Epithelial cell of proximal tubule (primary cell): ENCODE results near the gene NHERF1. TPM values are rescaled to one million over a fixed set of nuclear protein-coding genes. Genes with fewer than 3 reads are reported as not detected.

Source experiments
- DNase-seq: peaks from one replicate; pipeline ENCODE4 v3.0.0-alpha.2; 2011; ENCODE audit warnings: low read depth
- H3K4me3 ChIP-seq: 2 replicates; pipeline ENCODE4 v1.5.1; 2011; ENCODE audit warnings: low read depth, mild to moderate bottlenecking, low read length
- total RNA-seq: library from RNA; depleted of rRNA; stranded (reverse); fragments of >200 nt; gene quantifications from 2 replicates; pipeline ENCODE4 v1.2.3, GENCODE V29; 2015
- TF ChIP-seq, protein P1 (sequence below): conservative IDR thresholded peaks from 2 replicates; pipeline ENCODE4 v1.5.1; 2012; ENCODE audit warnings: low read depth, mild to moderate bottlenecking, low read length

Gene NHERF1
- total RNA-seq, 1 donor from 2014 or later = 45.1 TPM

DNA sequence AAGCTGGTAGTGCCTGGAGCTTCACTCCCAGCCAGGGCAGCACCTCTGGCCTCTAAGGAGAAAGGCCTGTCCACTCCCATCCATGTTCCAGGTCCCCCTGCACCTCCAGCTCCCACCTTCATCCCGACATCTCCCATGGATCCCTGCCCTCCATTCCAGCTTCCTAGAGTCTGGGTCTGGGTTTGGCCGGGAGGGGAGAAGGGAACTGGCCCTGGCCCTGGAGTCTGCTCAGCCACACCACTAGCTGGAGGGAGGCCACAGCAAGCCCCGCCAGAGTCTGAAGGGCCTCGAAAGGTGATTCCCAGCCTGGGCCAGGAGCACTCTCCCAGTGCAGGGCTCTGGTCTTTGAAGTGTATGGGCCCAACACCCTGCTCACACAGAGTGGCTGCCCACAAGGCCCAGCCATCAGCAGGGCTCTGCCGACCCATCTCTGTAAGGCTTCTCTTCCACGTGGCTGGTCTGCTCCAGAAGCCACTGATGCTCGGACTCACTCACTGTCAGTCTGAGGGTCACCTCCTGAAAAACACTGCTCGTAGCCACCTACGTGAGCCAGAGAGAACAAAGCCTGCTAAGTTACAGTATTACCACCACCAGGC is 23.0 kb downstream of the NHERF1 start:
- DNase-seq = no peak
- TF ChIP-seq, protein P1, sequence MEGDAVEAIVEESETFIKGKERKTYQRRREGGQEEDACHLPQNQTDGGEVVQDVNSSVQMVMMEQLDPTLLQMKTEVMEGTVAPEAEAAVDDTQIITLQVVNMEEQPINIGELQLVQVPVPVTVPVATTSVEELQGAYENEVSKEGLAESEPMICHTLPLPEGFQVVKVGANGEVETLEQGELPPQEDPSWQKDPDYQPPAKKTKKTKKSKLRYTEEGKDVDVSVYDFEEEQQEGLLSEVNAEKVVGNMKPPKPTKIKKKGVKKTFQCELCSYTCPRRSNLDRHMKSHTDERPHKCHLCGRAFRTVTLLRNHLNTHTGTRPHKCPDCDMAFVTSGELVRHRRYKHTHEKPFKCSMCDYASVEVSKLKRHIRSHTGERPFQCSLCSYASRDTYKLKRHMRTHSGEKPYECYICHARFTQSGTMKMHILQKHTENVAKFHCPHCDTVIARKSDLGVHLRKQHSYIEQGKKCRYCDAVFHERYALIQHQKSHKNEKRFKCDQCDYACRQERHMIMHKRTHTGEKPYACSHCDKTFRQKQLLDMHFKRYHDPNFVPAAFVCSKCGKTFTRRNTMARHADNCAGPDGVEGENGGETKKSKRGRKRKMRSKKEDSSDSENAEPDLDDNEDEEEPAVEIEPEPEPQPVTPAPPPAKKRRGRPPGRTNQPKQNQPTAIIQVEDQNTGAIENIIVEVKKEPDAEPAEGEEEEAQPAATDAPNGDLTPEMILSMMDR = no peak
- no peak overlapping the region for H3K4me3 ChIP-seq

DNA sequence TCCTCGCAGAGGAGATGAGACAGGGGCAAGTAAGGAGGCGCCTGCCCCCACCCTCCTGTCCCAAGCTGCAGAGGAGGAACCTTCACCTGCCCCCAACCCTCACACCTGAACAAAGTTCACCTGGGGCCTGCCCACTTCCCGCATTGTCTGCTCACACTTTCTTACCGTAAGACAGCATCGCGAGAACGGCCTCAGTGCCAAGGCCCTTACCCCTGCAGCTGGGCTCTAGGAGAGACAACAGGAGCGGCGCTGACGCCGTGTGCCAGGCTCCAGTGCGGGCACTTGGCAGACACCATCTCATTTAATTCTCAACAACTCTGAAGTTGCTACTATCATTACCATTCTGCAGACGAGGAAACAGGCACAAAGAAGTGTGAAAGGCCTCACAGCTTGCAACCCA is 23.6 kb downstream of the NHERF1 start:
- H3K4me3 ChIP-seq = no peak overlapping the region
- TF ChIP-seq, protein P1 = no peak
- DNase-seq = no peak

DNA sequence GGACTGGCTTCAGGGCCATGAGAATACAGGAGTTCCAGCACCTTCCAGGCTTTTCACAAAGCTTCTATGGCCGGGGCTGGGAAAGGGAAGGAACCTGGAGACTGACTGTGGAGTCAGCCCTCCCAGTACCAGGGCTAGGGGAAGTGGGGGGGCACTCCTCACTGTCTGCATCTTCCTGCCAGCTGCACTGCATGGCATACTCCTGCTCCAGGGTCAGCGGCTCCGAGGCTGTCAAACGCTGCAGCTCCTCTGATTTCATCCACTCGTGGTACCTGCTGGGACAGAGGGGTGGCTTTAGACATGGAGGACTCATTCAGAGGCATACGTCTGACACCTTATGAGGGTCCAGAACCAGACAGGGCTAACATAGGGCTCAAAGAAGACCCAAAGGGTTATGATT is 25.0 kb downstream of the NHERF1 start:
- TF ChIP-seq, protein P1 = no peak
- no peak overlapping the region for H3K4me3 ChIP-seq
- no peak for DNase-seq

DNA sequence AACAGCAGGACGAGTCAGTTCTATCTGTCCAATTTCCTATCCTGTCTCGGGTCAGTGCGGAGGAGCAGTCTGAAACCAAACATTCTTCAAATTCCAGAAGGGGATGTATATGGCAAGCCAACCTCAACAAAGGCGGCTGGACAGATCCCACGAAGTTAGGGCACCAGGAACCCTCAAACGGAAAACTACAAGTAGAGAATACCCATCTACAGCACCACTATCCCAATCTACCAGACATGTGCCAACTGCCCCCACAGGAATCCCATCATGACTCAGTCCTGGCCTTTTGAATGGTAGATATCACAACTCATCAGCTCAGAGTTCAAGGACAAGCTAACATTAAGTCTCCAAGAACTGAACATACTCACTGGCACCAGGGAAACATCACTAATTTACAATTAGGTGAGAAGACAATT is 25.5 kb downstream of the NHERF1 start:
- no peak for DNase-seq
- TF ChIP-seq, protein P1 = no peak
- H3K4me3 ChIP-seq = no peak overlapping the region

DNA sequence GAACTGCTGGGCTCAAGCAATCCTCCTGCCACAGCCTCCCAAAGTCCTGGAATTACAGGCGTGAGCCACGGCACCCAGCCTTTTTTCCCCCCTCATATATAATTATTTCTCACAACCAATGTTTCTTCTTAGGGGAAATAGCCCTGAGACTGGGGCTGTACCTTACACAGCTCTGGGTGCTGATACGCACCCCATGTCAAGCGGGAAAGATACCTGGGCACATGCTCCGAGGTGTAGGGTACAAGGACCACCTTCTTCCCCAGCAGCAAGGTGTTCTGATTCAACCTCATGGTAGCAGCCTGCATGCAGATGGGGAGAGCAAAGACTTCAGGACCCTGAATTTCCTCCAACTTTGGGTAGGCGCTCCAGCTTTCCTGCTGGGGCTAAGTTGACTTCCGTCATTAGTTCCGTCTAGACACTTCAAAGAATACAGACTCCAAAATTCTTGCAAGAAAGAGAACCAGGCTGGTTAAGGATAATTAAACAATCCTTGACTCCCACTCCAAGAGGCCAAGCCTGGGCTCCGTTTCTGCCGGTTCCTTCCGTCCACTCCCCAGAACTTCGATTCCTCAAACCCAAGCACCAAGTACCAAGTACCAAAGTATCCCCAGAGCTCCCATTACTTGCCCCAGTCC is 27.1 kb downstream of the NHERF1 start:
- TF ChIP-seq, protein P1 = no peak
- no peak for DNase-seq
- peak overlapping the region; percentile 93 for H3K4me3 ChIP-seq

DNA sequence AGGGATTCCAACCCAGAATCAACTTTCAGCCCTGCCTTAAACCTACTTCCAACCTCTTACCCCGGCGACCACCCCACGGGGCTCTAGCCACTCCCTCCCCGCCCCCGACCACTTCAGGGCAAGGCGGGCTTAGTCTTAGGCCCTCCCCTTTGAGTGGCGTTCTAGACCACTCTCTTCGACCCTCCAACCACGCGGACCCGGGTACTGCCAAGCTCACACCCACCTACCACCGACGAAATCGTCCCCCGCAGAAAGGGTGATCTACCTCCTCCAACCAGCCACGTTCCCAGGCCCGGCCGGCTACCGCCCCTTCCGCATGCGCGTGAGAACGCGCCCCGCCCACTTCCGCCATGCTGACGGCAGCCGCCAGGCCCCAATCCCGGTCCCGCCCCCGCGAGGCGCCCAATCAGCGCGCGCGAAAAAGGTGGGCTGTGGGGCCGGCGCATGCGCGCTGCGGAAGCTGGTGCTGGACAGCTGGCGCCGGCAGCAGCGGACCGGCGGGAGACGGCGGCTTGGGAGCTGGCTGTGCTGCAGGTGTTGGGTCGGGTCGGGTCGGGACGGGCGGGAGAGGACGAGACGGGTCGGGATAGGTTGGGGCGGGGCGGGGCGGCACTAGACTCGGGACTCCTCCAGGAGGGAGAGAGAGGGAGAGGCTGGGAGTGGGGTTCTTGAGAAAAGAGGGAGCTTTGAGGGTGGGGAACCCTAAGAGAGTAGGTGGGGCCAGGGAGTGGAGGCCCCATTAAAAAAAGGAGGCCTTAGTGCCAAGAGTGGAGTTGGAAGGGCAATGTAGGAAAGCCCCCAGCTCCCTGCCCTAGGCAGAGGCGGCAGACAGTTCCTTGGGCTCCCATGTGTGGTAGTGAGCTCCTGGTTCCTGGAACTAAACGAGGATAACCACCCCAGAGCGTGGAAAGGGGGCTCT is 27.9 kb downstream of the NHERF1 start, which contains the start of gene NAT9:
Gene NAT9, minus strand, starts transcription at position 302 of the 919 bp plus-strand sequence. CDS start 647 bp downstream, outside the sequence.
- no peak for DNase-seq
- TF ChIP-seq, protein P1 = no peak

More for the DNA sequence above, 27.9 kb downstream of the NHERF1 start, which contains the start of gene NAT9:
- peak within 1 kb of the TSS; percentile 93 for H3K4me3 ChIP-seq
